ENCODE measurements around the gene ANAPC5. TPM values are rescaled to one million over a fixed set of nuclear protein-coding genes. Genes with fewer than 3 reads are reported as not detected.

ANAPC5 gene
- polyA plus RNA-seq, 1 donor, result 138 TPM

DNA sequence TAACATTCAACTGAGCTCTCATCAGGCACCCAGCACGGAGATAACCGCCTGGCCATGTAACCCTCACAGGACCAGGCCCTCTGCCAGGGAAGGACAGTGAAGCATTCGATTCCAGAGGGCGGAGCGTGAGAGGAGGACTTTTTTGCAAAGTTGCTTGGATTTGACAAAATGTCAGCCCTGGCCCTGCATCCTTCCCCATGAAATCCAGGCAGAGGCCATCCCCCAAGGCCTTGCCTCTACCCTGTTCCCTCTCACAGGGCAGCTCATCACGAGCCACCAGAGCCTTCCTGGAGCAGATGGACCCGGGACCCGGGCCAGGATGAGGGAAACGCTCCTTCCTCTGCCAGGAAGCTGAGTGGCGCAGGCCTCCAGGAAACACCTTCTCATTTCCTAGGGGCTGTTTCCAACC is 72.7 kb downstream of the ANAPC5 start:
- H3K4me3 ChIP-seq (ENCODE audit: low read length), result no peak overlapping the region
- WGBS (ENCODE audit: insufficient coverage, low lambda C conversion rate), result no CpG with 5 or more reads among the region's 10 CpGs
- H3K27me3 ChIP-seq (ENCODE audit: control insufficient read depth, insufficient read depth, low read length), result no peaks in the 10 kb centered on the region
- H3K9me3 ChIP-seq (ENCODE audit: control insufficient read depth, low read depth, low read length), result peaks cover 2% of the 10 kb centered on the region
- H3K27ac ChIP-seq (ENCODE audit: low read length), result no peak overlapping the region
- H3K4me1 ChIP-seq (ENCODE audit: control insufficient read depth, insufficient read depth, low read length), result no peaks in the 10 kb centered on the region
- H3K36me3 ChIP-seq (ENCODE audit: control insufficient read depth, insufficient read depth, low read length), result peaks cover 36% of the 10 kb centered on the region
- no peak for DNase-seq

- H3K4me1 ChIP-seq (ENCODE audit: control insufficient read depth, insufficient read depth, low read length), result no peaks in the 10 kb centered on the region
- WGBS (ENCODE audit: insufficient coverage, low lambda C conversion rate), result no CpG with 5 or more reads among the region's 13 CpGs
- H3K27me3 ChIP-seq (ENCODE audit: control insufficient read depth, insufficient read depth, low read length), result no peaks in the 10 kb centered on the region
- H3K4me3 ChIP-seq (ENCODE audit: low read length), result no peak overlapping the region
- peaks cover 4% of the 10 kb centered on the region for H3K9me3 ChIP-seq (ENCODE audit: control insufficient read depth, low read depth, low read length)
- H3K27ac ChIP-seq (ENCODE audit: low read length), result no peak overlapping the region
- H3K36me3 ChIP-seq (ENCODE audit: control insufficient read depth, insufficient read depth, low read length), result peaks cover 40% of the 10 kb centered on the region
- no peak for DNase-seq
These were observed 73.2 kb downstream of the ANAPC5 start for GRCh38 chr12:121279071-121279375.

- H3K27me3 ChIP-seq (ENCODE audit: control insufficient read depth, insufficient read depth, low read length), result no peaks in the 10 kb centered on the region
- WGBS (ENCODE audit: insufficient coverage, low lambda C conversion rate), result no CpG with 5 or more reads among the region's 15 CpGs
- H3K27ac ChIP-seq (ENCODE audit: low read length), result no peak overlapping the region
- peaks cover 5% of the 10 kb centered on the region for H3K9me3 ChIP-seq (ENCODE audit: control insufficient read depth, low read depth, low read length)
- H3K4me3 ChIP-seq (ENCODE audit: low read length), result no peak overlapping the region
- no peak for DNase-seq
- H3K36me3 ChIP-seq (ENCODE audit: control insufficient read depth, insufficient read depth, low read length), result peaks cover 44% of the 10 kb centered on the region
- no peaks in the 10 kb centered on the region for H3K4me1 ChIP-seq (ENCODE audit: control insufficient read depth, insufficient read depth, low read length)
These were observed 73.8 kb downstream of the ANAPC5 start for GRCh38 chr12:121278169-121279070.

DNA sequence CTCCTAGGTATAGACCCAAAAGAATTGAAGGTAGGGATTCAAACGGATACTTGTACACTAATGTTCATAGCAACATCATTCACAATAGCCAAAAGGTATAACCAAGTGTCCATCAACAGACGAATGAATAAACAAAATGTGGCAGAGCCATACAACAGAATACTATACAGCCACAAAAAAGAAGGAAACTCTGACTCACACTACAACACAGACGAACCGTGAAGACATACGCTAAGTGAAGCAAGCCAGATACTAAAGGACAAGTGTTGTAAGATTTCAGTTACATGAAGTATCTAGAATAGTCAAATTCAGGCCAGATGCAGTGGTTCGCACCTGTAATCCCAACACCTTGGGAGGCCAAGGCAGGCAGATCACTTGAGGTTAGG is 74.8 kb downstream of the ANAPC5 start:
- Histone ChIP-seq H3K9me3 (ENCODE audit: control insufficient read depth, low read depth, low read length) (peaks cover 5% of the 10 kb centered on the region), H3K27ac (ENCODE audit: low read length) (no peak overlapping the region), H3K36me3 (ENCODE audit: control insufficient read depth, insufficient read depth, low read length) (peaks cover 43% of the 10 kb centered on the region), H3K27me3 (ENCODE audit: control insufficient read depth, insufficient read depth, low read length) (no peaks in the 10 kb centered on the region), H3K4me1 (ENCODE audit: control insufficient read depth, insufficient read depth, low read length) (no peaks in the 10 kb centered on the region), H3K4me3 (ENCODE audit: low read length) (no peak overlapping the region)
- no peak for DNase-seq
- WGBS (ENCODE audit: insufficient coverage, low lambda C conversion rate), result no CpG with 5 or more reads among the region's 6 CpGs

DNA sequence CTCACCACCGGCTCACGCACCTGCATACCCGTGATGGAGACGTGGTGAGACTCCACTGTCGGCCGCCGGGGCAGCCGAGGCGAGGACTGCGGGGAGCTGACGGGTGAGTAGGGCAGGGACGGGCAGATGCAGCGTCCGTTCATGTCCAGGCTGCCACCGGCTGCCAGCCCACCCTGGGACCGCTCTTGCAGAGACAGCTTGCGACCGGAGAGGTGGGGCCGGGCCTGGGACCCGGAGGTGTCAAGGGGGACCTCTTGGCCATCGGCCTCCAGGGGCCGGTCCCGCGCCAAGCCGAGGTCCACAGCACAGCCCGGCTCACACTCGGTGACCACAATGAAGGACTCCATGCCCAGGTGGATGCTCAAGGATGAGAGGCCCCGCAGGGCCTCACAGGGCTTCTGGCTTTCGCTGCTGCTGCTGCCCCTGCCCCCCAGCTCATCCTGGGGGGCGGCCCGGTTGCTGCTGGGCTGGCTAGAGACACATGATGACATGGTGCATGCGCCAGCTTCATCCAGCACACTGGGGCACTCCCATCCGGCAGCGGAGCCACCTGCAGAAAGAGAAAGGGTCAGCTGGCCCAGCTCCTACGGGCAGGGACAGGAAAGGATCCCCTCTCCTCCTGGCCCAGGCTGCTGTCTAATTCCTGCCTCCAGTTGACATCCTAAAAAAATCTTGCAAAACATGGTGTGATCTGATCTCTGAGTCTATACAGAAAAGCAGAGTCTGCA is 78.0 kb downstream of the ANAPC5 start:
- no peaks in the 10 kb centered on the region for H3K27me3 ChIP-seq (ENCODE audit: control insufficient read depth, insufficient read depth, low read length)
- DNase-seq, result no peak
- H3K4me3 ChIP-seq (ENCODE audit: low read length), result no peak overlapping the region
- peaks cover 46% of the 10 kb centered on the region for H3K36me3 ChIP-seq (ENCODE audit: control insufficient read depth, insufficient read depth, low read length)
- H3K4me1 ChIP-seq (ENCODE audit: control insufficient read depth, insufficient read depth, low read length), result no peaks in the 10 kb centered on the region
- peaks cover 5% of the 10 kb centered on the region for H3K9me3 ChIP-seq (ENCODE audit: control insufficient read depth, low read depth, low read length)
- no peak overlapping the region for H3K27ac ChIP-seq (ENCODE audit: low read length)
- WGBS (ENCODE audit: insufficient coverage, low lambda C conversion rate), result no CpG with 5 or more reads among the region's 35 CpGs

GRCh38 chr12:121273364-121273896 is 78.8 kb downstream of the ANAPC5 start:
- no peaks in the 10 kb centered on the region for H3K4me1 ChIP-seq (ENCODE audit: control insufficient read depth, insufficient read depth, low read length)
- peaks cover 3% of the 10 kb centered on the region for H3K9me3 ChIP-seq (ENCODE audit: control insufficient read depth, low read depth, low read length)
- no peak overlapping the region for H3K27ac ChIP-seq (ENCODE audit: low read length)
- no CpG with 5 or more reads among the region's 14 CpGs for WGBS (ENCODE audit: insufficient coverage, low lambda C conversion rate)
- no peak overlapping the region for H3K4me3 ChIP-seq (ENCODE audit: low read length)
- no peaks in the 10 kb centered on the region for H3K27me3 ChIP-seq (ENCODE audit: control insufficient read depth, insufficient read depth, low read length)
- H3K36me3 ChIP-seq (ENCODE audit: control insufficient read depth, insufficient read depth, low read length), result peaks cover 47% of the 10 kb centered on the region
- DNase-seq, result no peak

- no peak for DNase-seq
- Histone ChIP-seq H3K9me3 (ENCODE audit: control insufficient read depth, low read depth, low read length) (no peaks in the 10 kb centered on the region), H3K4me3 (ENCODE audit: low read length) (no peak overlapping the region), H3K4me1 (ENCODE audit: control insufficient read depth, insufficient read depth, low read length) (no peaks in the 10 kb centered on the region), H3K27ac (ENCODE audit: low read length) (no peak overlapping the region), H3K27me3 (ENCODE audit: control insufficient read depth, insufficient read depth, low read length) (no peaks in the 10 kb centered on the region), H3K36me3 (ENCODE audit: control insufficient read depth, insufficient read depth, low read length) (peaks cover 60% of the 10 kb centered on the region)
- 100% methylated on average over 1 of the region's 1 CpG for WGBS (ENCODE audit: insufficient coverage, low lambda C conversion rate)
These were observed 84.4 kb downstream of the ANAPC5 start for GRCh38 chr12:121267822-121268221.

DNA sequence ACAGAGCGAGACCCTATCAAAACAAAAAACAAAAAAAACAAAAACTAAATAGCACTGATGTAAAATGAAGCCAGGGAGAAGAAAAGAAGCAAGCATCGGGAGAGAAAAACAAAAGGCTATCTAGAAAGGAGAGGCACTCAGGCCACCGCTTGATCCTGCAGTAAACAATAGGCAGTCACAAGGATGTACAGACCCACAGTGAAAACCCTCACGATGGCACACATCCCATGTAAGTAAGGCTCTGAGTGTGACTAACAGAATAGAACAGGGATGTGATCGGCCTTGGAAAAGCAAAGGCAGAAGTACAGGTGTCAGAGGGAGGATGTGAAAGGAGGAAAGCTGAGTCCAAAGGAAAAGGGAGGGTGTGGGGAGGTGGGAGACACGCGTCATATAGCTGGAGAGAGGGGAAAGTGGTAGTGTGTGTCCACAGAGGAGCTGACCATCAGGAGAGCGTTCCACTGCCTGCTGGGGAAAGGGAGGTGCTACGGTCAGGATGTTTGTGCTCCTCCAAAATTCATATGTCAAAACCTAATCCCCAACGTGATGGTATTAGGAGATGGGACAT is 87.2 kb downstream of the ANAPC5 start:
- Histone ChIP-seq H3K4me3 (ENCODE audit: low read length) (no peak overlapping the region), H3K9me3 (ENCODE audit: control insufficient read depth, low read depth, low read length) (no peaks in the 10 kb centered on the region), H3K4me1 (ENCODE audit: control insufficient read depth, insufficient read depth, low read length) (no peaks in the 10 kb centered on the region), H3K27ac (ENCODE audit: low read length) (no peak overlapping the region), H3K36me3 (ENCODE audit: control insufficient read depth, insufficient read depth, low read length) (peaks cover 76% of the 10 kb centered on the region), H3K27me3 (ENCODE audit: control insufficient read depth, insufficient read depth, low read length) (no peaks in the 10 kb centered on the region)
- WGBS (ENCODE audit: insufficient coverage, low lambda C conversion rate), result 79% methylated on average over 2 of the region's 10 CpGs
- no peak for DNase-seq

DNA sequence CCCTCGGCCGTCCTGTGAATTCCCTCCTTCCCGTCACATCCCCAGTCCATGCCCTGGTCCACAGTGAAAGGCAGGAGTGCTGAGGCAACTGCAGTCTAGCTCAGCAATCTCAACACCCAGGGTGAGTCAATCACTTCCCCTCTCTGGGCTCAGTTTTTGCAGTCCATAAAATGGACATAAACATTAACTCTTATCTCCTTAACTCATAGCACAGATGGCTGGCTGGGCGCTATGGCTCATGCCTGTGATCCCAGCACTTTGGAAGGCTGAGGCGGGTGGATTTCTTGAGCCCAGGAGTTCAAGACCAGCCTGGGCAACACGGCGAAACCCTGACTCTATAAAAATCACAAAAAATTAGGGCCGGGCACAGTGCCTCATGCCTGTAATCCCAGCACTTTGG is 88.1 kb downstream of the ANAPC5 start:
- Histone ChIP-seq H3K27me3 (ENCODE audit: control insufficient read depth, insufficient read depth, low read length) (no peaks in the 10 kb centered on the region), H3K36me3 (ENCODE audit: control insufficient read depth, insufficient read depth, low read length) (peaks cover 76% of the 10 kb centered on the region)
- WGBS (ENCODE audit: insufficient coverage, low lambda C conversion rate), result no CpG with 5 or more reads among the region's 8 CpGs

GRCh38 chr12:121263206-121263935 is 88.8 kb downstream of the ANAPC5 start:
- Histone ChIP-seq H3K4me3 (ENCODE audit: low read length) (no peak overlapping the region), H3K4me1 (ENCODE audit: control insufficient read depth, insufficient read depth, low read length) (no peaks in the 10 kb centered on the region), H3K27me3 (ENCODE audit: control insufficient read depth, insufficient read depth, low read length) (no peaks in the 10 kb centered on the region), H3K27ac (ENCODE audit: low read length) (no peak overlapping the region), H3K36me3 (ENCODE audit: control insufficient read depth, insufficient read depth, low read length) (peaks cover 73% of the 10 kb centered on the region), H3K9me3 (ENCODE audit: control insufficient read depth, low read depth, low read length) (no peaks in the 10 kb centered on the region)
- no peak for DNase-seq
- 100% methylated on average over 1 of the region's 10 CpGs for WGBS (ENCODE audit: insufficient coverage, low lambda C conversion rate)

More for the DNA sequence above, 88.1 kb downstream of the ANAPC5 start:
- Histone ChIP-seq H3K27ac (ENCODE audit: low read length) (no peak overlapping the region), H3K9me3 (ENCODE audit: control insufficient read depth, low read depth, low read length) (no peaks in the 10 kb centered on the region), H3K4me3 (ENCODE audit: low read length) (no peak overlapping the region), H3K4me1 (ENCODE audit: control insufficient read depth, insufficient read depth, low read length) (no peaks in the 10 kb centered on the region)
- no peak for DNase-seq

All from large intestine (tissue), 3 donors.